ENCODE data around the gene SUGCT.

DNA sequence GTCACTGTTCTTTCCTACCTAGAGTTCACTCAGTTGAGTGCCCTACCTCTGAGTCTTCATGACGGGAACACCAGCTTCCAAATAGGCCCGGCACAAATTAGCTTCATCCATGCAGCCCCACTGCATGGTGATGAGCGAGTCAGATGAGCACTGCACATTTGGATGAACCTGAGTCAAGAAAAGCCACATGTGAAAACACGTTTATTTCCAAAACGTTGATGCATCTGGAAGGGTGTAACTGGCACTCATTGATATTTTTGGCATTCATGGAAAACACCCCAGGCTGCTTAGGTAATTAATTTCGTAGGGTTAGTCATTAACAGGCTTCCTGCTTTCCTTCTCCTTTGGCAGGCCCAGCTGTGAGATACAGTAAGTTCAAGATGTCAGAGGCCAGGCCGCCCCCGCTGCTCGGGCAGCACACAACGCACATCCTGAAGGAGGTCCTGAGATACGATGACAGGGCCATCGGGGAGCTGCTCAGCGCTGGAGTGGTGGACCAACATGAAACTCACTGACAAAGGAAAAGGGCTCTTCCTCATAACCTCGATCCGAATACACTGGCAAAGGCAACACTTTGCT lies 725.2 kb downstream of the SUGCT start:
- TF ChIP-seq CTCF (IDR thresholded peaks at IDR 0.05) (no peak), POLR2A (IDR thresholded peaks at IDR 0.05) (no peak)

Measured in stomach (tissue), 4 donors.